Measurements from ENCODE around the gene PRKAB2. TPM values are rescaled to one million over a fixed set of nuclear protein-coding genes. Genes with fewer than 3 reads are reported as not detected.
A peak's percentile ranks its signal among the peaks of the same experiment; 100 is the strongest.
"Not testable (repeated sequence)": the region's sequence is repeated elsewhere in the genome, so short reads cannot be mapped to it uniquely, and the experiment has no call there.

Gene PRKAB2
- total and polyA plus RNA-seq, 2 donors, result 5.5 to 10.1 TPM

DNA sequence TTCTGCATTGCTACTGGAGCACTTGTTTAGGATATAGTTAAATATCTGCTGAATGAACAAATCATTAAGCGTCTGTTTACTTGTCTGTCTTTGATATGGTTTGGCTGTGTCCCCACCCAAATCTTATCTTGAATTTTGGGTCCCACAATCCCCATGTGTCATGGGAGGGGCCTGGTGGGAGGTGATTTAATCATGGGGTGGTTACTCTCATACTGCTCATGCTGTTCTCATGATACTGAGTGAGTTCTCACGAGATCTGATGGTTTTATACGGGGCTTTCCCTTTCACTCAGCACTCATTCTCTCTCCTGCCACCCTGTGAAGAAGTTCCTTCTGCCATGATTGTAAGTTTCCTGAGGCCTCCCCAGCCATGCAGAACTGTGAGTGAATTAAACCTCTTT, 25.1 kb upstream of the PRKAB2 start:
- DNase-seq (ENCODE audit: low read depth in 6 of 9, low spot score in 9 of 9); H3K9me3 ChIP-seq (ENCODE audit: control insufficient read depth in 2 of 2, insufficient read depth in 1 of 2, low read length in 1 of 2); H3K36me3 ChIP-seq (ENCODE audit: control insufficient read depth in 2 of 2, insufficient read depth in 2 of 2, low read length in 1 of 2); H3K27me3 ChIP-seq (ENCODE audit: control insufficient read depth in 2 of 2, insufficient read depth in 1 of 2, low read length in 1 of 2); H3K27ac ChIP-seq (ENCODE audit: low read depth in 1 of 2, low read length in 1 of 2); H3K4me3 ChIP-seq (ENCODE audit: low read length in 2 of 2); H3K4me1 ChIP-seq (ENCODE audit: control insufficient read depth in 2 of 2, insufficient read depth in 2 of 2, low read length in 2 of 2): not testable (repeated sequence)
- WGBS, result 63% methylated on average over 3 of the region's 3 CpGs

DNA sequence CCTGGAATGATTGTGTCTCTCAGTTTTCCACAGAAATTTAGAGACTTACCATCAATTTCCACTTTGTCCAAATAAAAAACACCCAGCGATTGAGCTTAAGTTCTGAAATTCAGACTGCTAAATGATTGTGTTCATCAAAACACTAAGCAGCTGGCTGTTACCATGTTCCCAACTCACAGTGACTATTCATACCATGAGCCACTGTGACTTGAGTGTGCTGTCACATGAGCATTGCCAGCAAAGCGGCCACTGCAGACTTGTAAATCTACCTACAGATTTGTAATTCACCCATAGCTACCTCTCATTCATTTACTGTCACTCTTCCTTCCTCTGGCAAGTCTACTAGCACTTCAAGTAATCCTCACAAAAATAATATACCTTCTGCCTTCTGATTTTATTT, 17.2 kb upstream of the PRKAB2 start:
- Histone ChIP-seq H3K4me3 (ENCODE audit: low read length in 2 of 2) (no peak overlapping the region), H3K9me3 (ENCODE audit: control insufficient read depth in 2 of 2, insufficient read depth in 1 of 2, low read length in 1 of 2) (no peaks in the 10 kb centered on the region), H3K36me3 (ENCODE audit: control insufficient read depth in 2 of 2, insufficient read depth in 2 of 2, low read length in 1 of 2) (no peaks in the 10 kb centered on the region), H3K4me1 (ENCODE audit: control insufficient read depth in 2 of 2, insufficient read depth in 2 of 2, low read length in 2 of 2) (no peaks in the 10 kb centered on the region), H3K27ac (ENCODE audit: low read depth in 1 of 2, low read length in 1 of 2) (no peak overlapping the region), H3K27me3 (ENCODE audit: control insufficient read depth in 2 of 2, insufficient read depth in 1 of 2, low read length in 1 of 2) (no peaks in the 10 kb centered on the region)
- DNase-seq (ENCODE audit: low read depth in 6 of 9, low spot score in 9 of 9), result no peak
- 94% methylated on average over 2 of the region's 2 CpGs for WGBS

DNA sequence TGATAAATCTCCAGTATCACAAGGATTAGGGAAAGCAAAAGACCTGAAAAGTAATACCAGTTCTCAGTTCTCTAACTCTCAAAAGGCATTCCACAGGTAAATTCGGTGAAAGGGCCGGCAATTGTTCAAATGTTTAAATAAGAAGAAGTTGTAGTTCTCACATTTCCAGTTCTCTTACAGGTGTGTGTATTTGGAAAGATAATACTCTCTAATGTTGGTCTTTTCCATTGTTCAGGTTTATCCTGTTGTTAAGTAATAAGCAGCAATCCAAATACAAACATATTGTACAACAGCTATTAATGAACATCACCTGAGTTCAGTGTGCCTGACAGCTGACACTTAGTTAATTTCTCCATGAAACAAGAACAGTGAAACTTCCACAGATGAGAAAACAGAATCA, 13.2 kb upstream of the PRKAB2 start:
- DNase-seq (ENCODE audit: low read depth in 6 of 9, low spot score in 9 of 9), result no peak
- Histone ChIP-seq H3K9me3 (ENCODE audit: control insufficient read depth in 2 of 2, insufficient read depth in 1 of 2, low read length in 1 of 2) (no peaks in the 10 kb centered on the region), H3K4me1 (ENCODE audit: control insufficient read depth in 2 of 2, insufficient read depth in 2 of 2, low read length in 2 of 2) (no peaks in the 10 kb centered on the region), H3K4me3 (ENCODE audit: low read length in 2 of 2) (no peak overlapping the region), H3K36me3 (ENCODE audit: control insufficient read depth in 2 of 2, insufficient read depth in 2 of 2, low read length in 1 of 2) (no peaks in the 10 kb centered on the region), H3K27ac (ENCODE audit: low read depth in 1 of 2, low read length in 1 of 2) (no peak overlapping the region), H3K27me3 (ENCODE audit: control insufficient read depth in 2 of 2, insufficient read depth in 1 of 2, low read length in 1 of 2) (no peaks in the 10 kb centered on the region)
- 97% methylated on average over 2 of the region's 2 CpGs for WGBS

DNA sequence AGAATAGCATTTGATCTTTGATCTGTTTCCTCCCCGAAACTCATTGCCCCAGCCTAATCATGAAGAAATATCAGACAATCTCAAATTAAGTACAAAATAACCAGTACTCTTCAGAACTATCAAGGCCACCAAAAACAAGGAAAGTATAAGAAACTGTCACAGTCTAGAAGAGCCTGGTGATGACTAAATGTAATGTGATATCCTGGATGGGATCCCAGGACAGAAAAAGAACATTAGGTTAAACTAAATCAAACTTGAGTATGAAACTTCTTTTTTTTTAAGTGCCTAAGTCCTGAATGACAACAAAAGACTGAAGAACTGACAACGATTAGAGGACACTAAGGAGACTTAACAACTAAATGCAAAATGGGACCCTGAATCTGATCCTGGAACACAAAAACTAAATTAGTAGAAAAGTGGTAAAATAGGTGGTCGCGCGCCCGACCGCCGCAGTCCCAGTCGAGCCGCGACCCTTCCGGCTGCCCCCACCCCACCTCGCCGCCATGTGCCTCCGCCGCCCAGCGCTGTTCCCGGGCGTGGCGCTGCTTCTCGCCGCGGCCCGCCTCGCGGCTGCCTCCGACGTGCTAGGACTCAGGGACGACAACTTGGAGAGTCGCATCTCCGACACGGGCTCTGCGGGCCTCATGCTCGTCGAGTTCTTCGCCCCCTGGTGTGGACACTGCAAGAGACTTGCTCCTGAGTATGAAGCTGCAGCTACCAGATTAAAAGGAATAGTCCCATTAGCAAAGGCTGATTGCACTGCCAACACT, 5.5 kb upstream of the PRKAB2 start:
- H3K27me3 ChIP-seq (ENCODE audit: control insufficient read depth in 2 of 2, insufficient read depth in 1 of 2, low read length in 1 of 2), result peaks cover 0 to 7% of the 10 kb centered on the region in 2 donors
- H3K4me3 ChIP-seq (ENCODE audit: low read length in 2 of 2), result peak overlapping the region in 1 of 2 donors; percentile 12
- no peaks in the 10 kb centered on the region for H3K4me1 ChIP-seq (ENCODE audit: control insufficient read depth in 2 of 2, insufficient read depth in 2 of 2, low read length in 2 of 2)
- peaks cover 0 to 4% of the 10 kb centered on the region in 2 donors for H3K9me3 ChIP-seq (ENCODE audit: control insufficient read depth in 2 of 2, insufficient read depth in 1 of 2, low read length in 1 of 2)
- peak in 2 of 9 donors; percentile 1 to 2 for DNase-seq (ENCODE audit: low read depth in 6 of 9, low spot score in 9 of 9)
- no peaks in the 10 kb centered on the region for H3K36me3 ChIP-seq (ENCODE audit: control insufficient read depth in 2 of 2, insufficient read depth in 2 of 2, low read length in 1 of 2)
- no peak overlapping the region for H3K27ac ChIP-seq (ENCODE audit: low read depth in 1 of 2, low read length in 1 of 2)
- 59% methylated on average over 36 of the region's 36 CpGs for WGBS

DNA sequence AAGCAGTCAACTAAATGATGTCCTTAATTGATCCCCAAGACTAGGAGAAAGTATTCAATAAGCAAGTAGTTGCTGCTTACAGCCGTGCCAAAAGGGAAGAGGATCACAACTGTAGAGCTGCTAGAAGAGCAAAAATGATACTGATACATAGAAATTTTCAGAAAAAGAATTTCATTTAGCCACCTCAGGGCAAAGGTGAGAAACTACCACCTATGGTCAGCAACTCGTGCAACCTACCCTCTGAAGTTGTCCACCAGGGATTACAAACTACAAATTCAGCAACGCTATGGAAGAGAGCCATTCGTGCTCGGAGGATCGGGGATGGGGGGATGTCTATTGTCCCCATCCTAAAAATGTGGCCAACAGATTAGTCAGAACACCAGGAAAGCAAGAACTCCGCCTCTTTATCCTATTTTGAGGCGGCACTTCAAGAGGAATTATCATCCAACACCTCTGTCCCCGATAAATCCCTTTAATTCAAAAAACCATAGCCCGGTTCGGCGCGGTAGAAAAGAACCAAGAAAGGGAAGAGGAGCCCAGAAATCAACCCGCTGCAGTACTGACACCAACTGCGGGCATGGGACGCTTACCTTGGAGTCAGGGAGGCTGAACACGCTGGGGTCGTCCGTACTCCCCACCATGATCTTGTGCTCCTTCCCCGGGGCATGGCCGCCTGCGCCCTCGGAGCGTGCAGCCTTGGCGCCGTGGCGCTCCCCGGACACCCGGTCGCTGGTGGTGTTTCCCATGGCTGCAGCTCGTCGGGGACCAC, 687 bp downstream of the PRKAB2 start:
- WGBS, result under 1% methylated on average over 32 of the region's 32 CpGs
- peaks cover 6 to 9% of the 10 kb centered on the region in 2 donors for H3K4me1 ChIP-seq (ENCODE audit: control insufficient read depth in 2 of 2, insufficient read depth in 2 of 2, low read length in 2 of 2)
- no peaks in the 10 kb centered on the region for H3K27me3 ChIP-seq (ENCODE audit: control insufficient read depth in 2 of 2, insufficient read depth in 1 of 2, low read length in 1 of 2)
- H3K27ac ChIP-seq (ENCODE audit: low read depth in 1 of 2, low read length in 1 of 2), result peak overlapping the region; percentile 81 to 94
- no peaks in the 10 kb centered on the region for H3K36me3 ChIP-seq (ENCODE audit: control insufficient read depth in 2 of 2, insufficient read depth in 2 of 2, low read length in 1 of 2)
- H3K9me3 ChIP-seq (ENCODE audit: control insufficient read depth in 2 of 2, insufficient read depth in 1 of 2, low read length in 1 of 2), result peaks cover 0 to 5% of the 10 kb centered on the region in 2 donors
- H3K4me3 ChIP-seq (ENCODE audit: low read length in 2 of 2), result peak overlapping the region; percentile 90
- peak in 4 of 9 donors; percentile 2 to 15 (median 10) for DNase-seq (ENCODE audit: low read depth in 6 of 9, low spot score in 9 of 9)

DNA sequence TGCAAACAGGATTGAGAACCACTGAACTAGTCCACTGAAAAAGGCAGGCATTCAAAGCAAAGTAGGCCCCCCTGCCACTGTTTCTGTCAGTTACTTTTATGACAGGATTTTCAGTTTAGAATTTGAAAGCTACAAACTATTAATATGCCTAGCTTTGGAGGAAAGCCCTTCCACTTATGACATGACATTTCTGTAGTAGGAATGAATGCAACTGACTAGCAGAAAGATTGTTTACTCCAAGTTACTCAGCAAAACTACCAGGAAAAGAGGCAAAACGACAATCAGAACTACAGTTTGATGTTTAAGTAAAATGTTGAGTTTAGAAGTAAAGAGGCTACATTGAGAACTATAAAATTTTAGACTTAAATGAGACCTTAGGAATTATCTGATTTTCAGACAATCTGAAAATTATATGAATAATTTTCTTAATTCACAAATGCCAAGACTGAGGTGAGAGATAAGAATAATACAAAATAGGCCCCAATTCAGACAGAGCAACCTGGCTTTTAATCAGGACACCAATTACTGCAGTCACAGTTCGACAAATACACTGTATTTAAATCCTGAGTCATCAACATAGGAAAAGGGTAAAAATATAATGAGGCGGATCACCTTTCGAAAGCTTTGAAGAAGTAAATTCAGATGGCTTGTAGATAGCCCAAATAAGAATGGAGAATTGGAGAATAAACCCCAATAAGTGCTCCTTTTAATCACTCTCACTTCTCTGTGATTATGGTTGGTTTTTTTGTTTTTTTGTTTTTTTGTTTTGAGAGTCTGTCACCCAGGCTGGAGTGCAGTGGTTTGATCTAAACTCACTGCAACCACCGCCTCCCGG, 2.2 kb downstream of the PRKAB2 start:
- H3K4me1 ChIP-seq (ENCODE audit: control insufficient read depth in 2 of 2, insufficient read depth in 2 of 2, low read length in 2 of 2), result peaks cover 6 to 9% of the 10 kb centered on the region in 2 donors
- WGBS, result 89% methylated on average over 6 of the region's 6 CpGs
- peaks cover 0 to 5% of the 10 kb centered on the region in 2 donors for H3K9me3 ChIP-seq (ENCODE audit: control insufficient read depth in 2 of 2, insufficient read depth in 1 of 2, low read length in 1 of 2)
- DNase-seq (ENCODE audit: low read depth in 6 of 9, low spot score in 9 of 9), result no peak
- H3K36me3 ChIP-seq (ENCODE audit: control insufficient read depth in 2 of 2, insufficient read depth in 2 of 2, low read length in 1 of 2), result no peaks in the 10 kb centered on the region
- no peak overlapping the region for H3K4me3 ChIP-seq (ENCODE audit: low read length in 2 of 2)
- no peaks in the 10 kb centered on the region for H3K27me3 ChIP-seq (ENCODE audit: control insufficient read depth in 2 of 2, insufficient read depth in 1 of 2, low read length in 1 of 2)
- no peak overlapping the region for H3K27ac ChIP-seq (ENCODE audit: low read depth in 1 of 2, low read length in 1 of 2)

DNA sequence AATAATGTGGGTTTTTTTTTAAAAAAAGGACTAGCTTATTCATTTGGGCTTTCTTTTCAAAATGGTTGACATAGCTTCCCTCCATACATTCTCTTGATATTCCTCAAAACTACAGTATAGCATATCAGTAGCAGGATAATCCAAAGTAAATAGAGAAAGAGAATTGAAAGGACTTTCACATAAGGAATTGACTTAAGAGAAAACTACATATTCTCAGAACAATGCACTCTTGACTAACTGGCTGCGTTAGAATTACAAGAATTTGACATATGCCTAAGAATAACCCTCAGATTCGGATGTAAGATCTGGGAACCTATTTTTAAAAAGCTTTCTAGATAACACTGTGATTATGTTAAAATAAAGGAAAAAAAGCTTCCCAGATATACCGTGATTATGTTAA, 3.1 kb downstream of the PRKAB2 start:
- no peak overlapping the region for H3K4me3 ChIP-seq (ENCODE audit: low read length in 2 of 2)
- peaks cover 0 to 5% of the 10 kb centered on the region in 2 donors for H3K9me3 ChIP-seq (ENCODE audit: control insufficient read depth in 2 of 2, insufficient read depth in 1 of 2, low read length in 1 of 2)
- H3K27me3 ChIP-seq (ENCODE audit: control insufficient read depth in 2 of 2, insufficient read depth in 1 of 2, low read length in 1 of 2), result no peaks in the 10 kb centered on the region
- no peaks in the 10 kb centered on the region for H3K36me3 ChIP-seq (ENCODE audit: control insufficient read depth in 2 of 2, insufficient read depth in 2 of 2, low read length in 1 of 2)
- DNase-seq (ENCODE audit: low read depth in 6 of 9, low spot score in 9 of 9), result no peak
- H3K4me1 ChIP-seq (ENCODE audit: control insufficient read depth in 2 of 2, insufficient read depth in 2 of 2, low read length in 2 of 2), result peaks cover 6 to 9% of the 10 kb centered on the region in 2 donors
- no peak overlapping the region for H3K27ac ChIP-seq (ENCODE audit: low read depth in 1 of 2, low read length in 1 of 2)
- 99% methylated on average over 3 of the region's 3 CpGs for WGBS

DNA sequence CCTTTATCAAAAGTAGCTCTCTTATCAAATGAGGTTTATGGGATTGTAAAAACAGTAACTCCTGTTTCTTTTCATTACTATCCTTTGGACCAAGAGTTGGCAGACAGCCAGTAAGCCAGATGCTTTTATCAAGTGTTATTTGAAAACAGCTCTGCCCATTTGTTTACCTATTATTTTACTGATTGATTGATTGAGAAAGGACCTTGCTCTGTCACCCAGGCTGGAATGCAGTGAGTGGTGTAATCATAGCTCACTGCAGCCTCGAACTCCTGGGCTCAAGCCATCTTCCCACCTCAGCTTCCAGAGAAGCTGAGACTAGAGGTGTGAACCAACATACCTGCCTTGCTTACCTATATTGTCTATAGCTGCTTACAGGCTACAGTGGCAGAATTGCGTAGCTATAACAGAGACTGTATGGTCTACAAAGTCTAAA, 3.6 kb downstream of the PRKAB2 start:
- no peaks in the 10 kb centered on the region for H3K36me3 ChIP-seq (ENCODE audit: control insufficient read depth in 2 of 2, insufficient read depth in 2 of 2, low read length in 1 of 2)
- H3K4me1 ChIP-seq (ENCODE audit: control insufficient read depth in 2 of 2, insufficient read depth in 2 of 2, low read length in 2 of 2), result peaks cover 6 to 9% of the 10 kb centered on the region in 2 donors
- no peak overlapping the region for H3K27ac ChIP-seq (ENCODE audit: low read depth in 1 of 2, low read length in 1 of 2)
- 96% methylated on average over 2 of the region's 2 CpGs for WGBS
- H3K27me3 ChIP-seq (ENCODE audit: control insufficient read depth in 2 of 2, insufficient read depth in 1 of 2, low read length in 1 of 2), result no peaks in the 10 kb centered on the region
- H3K4me3 ChIP-seq (ENCODE audit: low read length in 2 of 2), result no peak overlapping the region
- peaks cover 0 to 5% of the 10 kb centered on the region in 2 donors for H3K9me3 ChIP-seq (ENCODE audit: control insufficient read depth in 2 of 2, insufficient read depth in 1 of 2, low read length in 1 of 2)
- no peak for DNase-seq (ENCODE audit: low read depth in 6 of 9, low spot score in 9 of 9)

Data from thymus (tissue), 11 donors.